Bronchial epithelial cell (primary cell): ENCODE measurements around the gene MUTYH. TPM values are rescaled to one million over a fixed set of nuclear protein-coding genes. Genes with fewer than 3 reads are reported as not detected.
A peak's percentile ranks its signal among the peaks of the same experiment; 100 is the strongest.
"Not testable (repeated sequence)": the region's sequence is repeated elsewhere in the genome, so short reads cannot be mapped to it uniquely, and the experiment has no call there.

Experiments
- DNase-seq: peaks from one replicate; pipeline ENCODE4 v3.0.0-alpha.2; 2010; ENCODE audit warnings: low read depth
- FAIRE-seq: peaks from 2 replicates; lab custom pipeline; 2011; peaks lifted over from hg19 to GRCh38; lab: Jason Lieb, UNC
- H3K27me3 ChIP-seq: 2 replicates; pipeline ENCODE4 v1.5.1; 2011; ENCODE audit warnings: low read length; ENCODE audit not compliant: control insufficient read depth, insufficient read depth
- H3K36me3 ChIP-seq: 2 replicates; pipeline ENCODE4 v1.5.1; 2011; ENCODE audit warnings: low read length; ENCODE audit not compliant: control insufficient read depth, insufficient read depth
- H3K4me3 ChIP-seq: 2 replicates; pipeline ENCODE4 v1.5.1; 2011; ENCODE audit warnings: mild to moderate bottlenecking, low read depth, low read length, control low read depth
- CTCF ChIP-seq: IDR thresholded peaks from 2 replicates; pipeline ENCODE4 v1.5.1; 2011; ENCODE audit warnings: mild to moderate bottlenecking, moderate library complexity, low read length, control low read depth, inconsistent platforms; ENCODE audit not compliant: insufficient read depth, severe bottlenecking
- total RNA-seq: library from RNA; depleted of rRNA; stranded (reverse); fragments of >200 nt; gene quantifications from 2 replicates; pipeline ENCODE4 v1.2.1, GENCODE V29; 2014

Gene MUTYH
- total RNA-seq, result 20.2 and 20.5 TPM in 2 replicates

GRCh38 chr1:45339789-45340558, at the start of gene MUTYH, which contains the start of gene TOE1:
TSS of gene MUTYH (minus strand) at chr1:45340440. CDS start at chr1:45334505, 5,935 bp downstream.
TSS of gene TOE1 (plus strand) at chr1:45340170. CDS start at chr1:45340253, 83 bp downstream.
- no peak for FAIRE-seq
- Histone ChIP-seq H3K27me3 (no peaks in the 10 kb centered on the region), H3K4me3 (peak within 1 kb of the TSS; percentile 66), H3K36me3 (peaks cover 10% of the 10 kb centered on the region)
- DNase-seq, result peak; percentile 78
- TF ChIP-seq CTCF, result no peak

DNA sequence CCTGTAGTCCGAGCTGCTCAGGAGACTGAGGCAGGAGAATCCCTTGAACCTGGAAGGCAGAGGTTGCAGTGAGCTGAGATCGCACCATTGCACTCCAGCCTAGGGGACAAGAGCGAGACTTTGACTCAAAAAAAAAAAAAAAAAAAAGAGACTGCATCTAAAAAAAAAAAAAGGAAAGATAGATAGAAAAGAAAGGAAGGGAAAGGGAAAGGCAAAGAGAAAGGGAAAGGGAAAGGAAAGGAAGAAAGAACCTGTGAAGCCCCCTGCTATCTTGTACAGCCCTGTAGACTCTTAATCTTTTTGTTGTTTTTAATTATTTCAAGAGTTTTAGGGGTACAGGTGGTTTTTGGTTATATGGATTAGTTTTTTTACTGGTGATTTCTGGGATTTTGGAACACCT, 46.0 kb upstream of the MUTYH start:
- Histone ChIP-seq H3K4me3 (no peak overlapping the region), H3K27me3 (no peaks in the 10 kb centered on the region), H3K36me3 (no peaks in the 10 kb centered on the region)
- FAIRE-seq, result no peak
- no peak for TF ChIP-seq CTCF
- DNase-seq, result no peak

DNA sequence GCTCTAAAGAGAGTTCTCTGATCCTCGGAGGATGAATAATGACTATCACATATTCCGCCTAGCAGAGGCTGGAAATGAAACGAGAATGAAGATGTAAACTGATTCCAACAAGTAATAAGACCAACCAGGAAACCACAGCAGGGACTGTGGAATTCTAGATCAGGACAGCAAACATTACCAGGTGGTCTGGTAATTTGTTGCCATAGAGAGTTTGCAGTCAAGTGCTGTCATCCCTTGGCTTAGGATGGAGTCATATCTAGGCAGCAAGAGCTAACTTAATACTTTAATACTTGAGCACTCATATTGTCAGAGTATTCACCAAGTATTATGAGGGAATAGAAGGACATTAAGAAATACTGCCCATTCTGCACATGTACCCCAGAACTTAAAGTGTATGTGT, 45.1 kb upstream of the MUTYH start:
- no peak overlapping the region for H3K4me3 ChIP-seq
- DNase-seq (no peak), FAIRE-seq (no peak)
- no peaks in the 10 kb centered on the region for H3K27me3 ChIP-seq
- no peaks in the 10 kb centered on the region for H3K36me3 ChIP-seq
- TF ChIP-seq CTCF, result no peak

DNA sequence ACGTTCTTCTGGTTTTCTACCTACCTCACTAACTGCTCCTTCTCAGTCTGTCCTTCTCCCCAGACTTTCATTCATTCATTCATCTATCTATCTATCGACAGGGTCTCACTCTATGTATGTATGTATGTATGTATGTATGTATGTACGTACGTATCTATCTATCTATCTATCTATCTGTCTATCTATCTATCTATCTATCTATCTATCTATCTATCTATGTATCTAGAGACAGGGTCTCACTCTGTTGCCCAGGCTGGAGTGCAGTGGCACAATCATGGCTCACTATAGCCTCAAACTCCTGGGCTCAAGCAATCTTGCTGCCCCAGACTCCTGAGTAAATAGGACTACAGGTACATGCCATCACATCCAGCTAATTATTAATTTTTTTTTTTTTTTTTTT, 44.0 kb upstream of the MUTYH start:
- H3K4me3 ChIP-seq, FAIRE-seq, DNase-seq, H3K36me3 ChIP-seq, H3K27me3 ChIP-seq: not testable (repeated sequence)

- Histone ChIP-seq H3K36me3 (no peaks in the 10 kb centered on the region), H3K27me3 (no peaks in the 10 kb centered on the region), H3K4me3 (no peak overlapping the region)
- TF ChIP-seq CTCF, result no peak
- FAIRE-seq, result no peak
- no peak for DNase-seq
Measured at GRCh38 chr1:45383191-45383590, 43.0 kb upstream of the MUTYH start.

- no peak for TF ChIP-seq CTCF
- peak; percentile 93 for DNase-seq
- FAIRE-seq, result no peak
- Histone ChIP-seq H3K36me3 (no peaks in the 10 kb centered on the region), H3K4me3 (no peak overlapping the region), H3K27me3 (no peaks in the 10 kb centered on the region)
Measured at GRCh38 chr1:45381243-45381642, 41.0 kb upstream of the MUTYH start.
